Skeletal muscle tissue (tissue), 4 donors: Measurements from ENCODE around the gene C4orf50. TPM values are rescaled to one million over a fixed set of nuclear protein-coding genes. Genes with fewer than 3 reads are reported as not detected.

Experiments
- H3K27ac ChIP-seq: one replicate; pipeline ENCODE4 v1.7.0; 2013; ENCODE audit warnings: mild to moderate bottlenecking, low read depth, low read length, inconsistent platforms
- H3K27me3 ChIP-seq, 3 donors: one replicate each; pipeline ENCODE4 v1.7.0; 2013; ENCODE audit warnings: low read length in 3 of 3; ENCODE audit not compliant: control insufficient read depth in 3 of 3, insufficient read depth in 3 of 3
- H3K36me3 ChIP-seq, 3 donors: one replicate each; pipeline ENCODE4 v1.7.0; 2013; ENCODE audit warnings: low read length in 3 of 3; ENCODE audit not compliant: control insufficient read depth in 3 of 3, insufficient read depth in 3 of 3
- H3K4me1 ChIP-seq, 3 donors: one replicate each; pipeline ENCODE4 v1.7.0; 2013; ENCODE audit warnings: low read length in 3 of 3, mild to moderate bottlenecking in 3 of 3; ENCODE audit not compliant: control insufficient read depth in 3 of 3, insufficient read depth in 3 of 3
- H3K4me3 ChIP-seq, 3 donors: one replicate each; pipeline ENCODE4 v1.7.0; 2013; ENCODE audit warnings: low read length in 3 of 3
- H3K9ac ChIP-seq, 3 donors: one replicate each; pipeline ENCODE4 v1.7.0; 2013; ENCODE audit warnings: low read length in 3 of 3, mild to moderate bottlenecking in 3 of 3, moderate library complexity in 2 of 3, low read depth in 1 of 3
- H3K9me3 ChIP-seq, 3 donors: one replicate each; pipeline ENCODE4 v1.7.0; 2013; ENCODE audit warnings: low read length in 3 of 3; ENCODE audit not compliant: control insufficient read depth in 3 of 3
- total RNA-seq: library from RNA; depleted of rRNA; stranded (reverse); fragments of >200 nt; gene quantifications from one replicate; pipeline ENCODE4 v1.2.3, GENCODE V29; 2014
- donor health status: Osteomylitis.

Gene C4orf50
- total RNA-seq: not detected

- no peak within 1 kb of the TSS for H3K9ac ChIP-seq
- no peak within 1 kb of the TSS for H3K27ac ChIP-seq
- H3K36me3 ChIP-seq: no peaks in the 10 kb centered on the region
- no peaks in the 10 kb centered on the region for H3K4me1 ChIP-seq
- no peaks in the 10 kb centered on the region for H3K9me3 ChIP-seq
- no peak within 1 kb of the TSS for H3K4me3 ChIP-seq
- peaks cover 5 to 37% (median 25%) of the 10 kb centered on the region in 3 donors for H3K27me3 ChIP-seq
Measured at GRCh38 chr4:6018331-6018730, at the start of gene C4orf50. TSS of gene C4orf50 (minus strand) at chr4:6018431.

GRCh38 chr4:6065934-6066590 is 47.8 kb upstream of the C4orf50 start:
- H3K9me3 ChIP-seq: no peaks in the 10 kb centered on the region
- H3K27ac ChIP-seq: no peak overlapping the region
- no peak overlapping the region for H3K4me3 ChIP-seq
- peaks cover 4 to 26% (median 13%) of the 10 kb centered on the region in 3 donors for H3K27me3 ChIP-seq
- no peak overlapping the region for H3K9ac ChIP-seq
- H3K4me1 ChIP-seq: no peaks in the 10 kb centered on the region
- no peaks in the 10 kb centered on the region for H3K36me3 ChIP-seq

GRCh38 chr4:6065166-6065565 is 46.9 kb upstream of the C4orf50 start:
- Histone ChIP-seq H3K27me3 (peaks cover 4 to 23% (median 13%) of the 10 kb centered on the region in 3 donors), H3K36me3 (no peaks in the 10 kb centered on the region), H3K4me3 (no peak overlapping the region), H3K9ac (no peak overlapping the region), H3K27ac (no peak overlapping the region), H3K9me3 (peaks cover 3 to 4% (median 3%) of the 10 kb centered on the region in 3 donors), H3K4me1 (no peaks in the 10 kb centered on the region)

GRCh38 chr4:6064383-6064782 is 46.2 kb upstream of the C4orf50 start:
- H3K9ac ChIP-seq: no peak overlapping the region
- no peak overlapping the region for H3K27ac ChIP-seq
- peaks cover 0 to 18% (median 9%) of the 10 kb centered on the region in 3 donors for H3K27me3 ChIP-seq
- no peaks in the 10 kb centered on the region for H3K4me1 ChIP-seq
- H3K9me3 ChIP-seq: peaks cover 7 to 10% (median 7%) of the 10 kb centered on the region in 3 donors
- no peaks in the 10 kb centered on the region for H3K36me3 ChIP-seq
- H3K4me3 ChIP-seq: no peak overlapping the region

GRCh38 chr4:6063684-6064083 is 45.5 kb upstream of the C4orf50 start:
- H3K4me3 ChIP-seq: no peak overlapping the region
- H3K27ac ChIP-seq: no peak overlapping the region
- H3K9me3 ChIP-seq: peaks cover 7 to 17% (median 13%) of the 10 kb centered on the region in 3 donors
- H3K36me3 ChIP-seq: no peaks in the 10 kb centered on the region
- H3K9ac ChIP-seq: no peak overlapping the region
- peaks cover 0 to 18% (median 9%) of the 10 kb centered on the region in 3 donors for H3K27me3 ChIP-seq
- H3K4me1 ChIP-seq: no peaks in the 10 kb centered on the region

- Histone ChIP-seq H3K4me3 (no peak overlapping the region), H3K27ac (no peak overlapping the region), H3K36me3 (no peaks in the 10 kb centered on the region), H3K9ac (no peak overlapping the region), H3K27me3 (peaks cover 0 to 9% (median 9%) of the 10 kb centered on the region in 3 donors), H3K9me3 (peaks cover 10 to 26% (median 14%) of the 10 kb centered on the region in 3 donors), H3K4me1 (no peaks in the 10 kb centered on the region)
Measured at GRCh38 chr4:6062133-6062532, 43.9 kb upstream of the C4orf50 start.

- H3K4me3 ChIP-seq: no peak overlapping the region
- H3K27ac ChIP-seq: no peak overlapping the region
- H3K36me3 ChIP-seq: no peaks in the 10 kb centered on the region
- H3K9ac ChIP-seq: no peak overlapping the region
- peaks cover 10 to 28% (median 14%) of the 10 kb centered on the region in 3 donors for H3K9me3 ChIP-seq
- H3K4me1 ChIP-seq: no peaks in the 10 kb centered on the region
- peaks cover 0 to 7% (median 0%) of the 10 kb centered on the region in 3 donors for H3K27me3 ChIP-seq
Measured at GRCh38 chr4:6059375-6059805, 41.2 kb upstream of the C4orf50 start.

- no peak overlapping the region for H3K27ac ChIP-seq
- peaks cover 0 to 9% (median 0%) of the 10 kb centered on the region in 3 donors for H3K27me3 ChIP-seq
- H3K9me3 ChIP-seq: peaks cover 10 to 28% (median 14%) of the 10 kb centered on the region in 3 donors
- H3K9ac ChIP-seq: no peak overlapping the region
- H3K36me3 ChIP-seq: no peaks in the 10 kb centered on the region
- H3K4me3 ChIP-seq: no peak overlapping the region
- no peaks in the 10 kb centered on the region for H3K4me1 ChIP-seq
Measured at GRCh38 chr4:6058531-6059374, 40.5 kb upstream of the C4orf50 start.

GRCh38 chr4:6056976-6057766 is 38.9 kb upstream of the C4orf50 start:
- H3K36me3 ChIP-seq: no peaks in the 10 kb centered on the region
- peaks cover 10 to 28% (median 14%) of the 10 kb centered on the region in 3 donors for H3K9me3 ChIP-seq
- no peak overlapping the region for H3K27ac ChIP-seq
- H3K27me3 ChIP-seq: peaks cover 0 to 17% (median 0%) of the 10 kb centered on the region in 3 donors
- no peak overlapping the region for H3K9ac ChIP-seq
- no peaks in the 10 kb centered on the region for H3K4me1 ChIP-seq
- H3K4me3 ChIP-seq: no peak overlapping the region
